ENCODE results near the gene CREG1.

GRCh38 chr1:167518331-167518700 is 35.2 kb downstream of the CREG1 start, which contains the start of gene CD247:
- TF ChIP-seq REST (IDR thresholded peaks at IDR 0.05; ENCODE audit: insufficient replicate concordance, low read depth): no peak
- TF ChIP-seq CTCF (IDR thresholded peaks at IDR 0.05; ENCODE audit: insufficient read depth, low read length): no peak
- TF ChIP-seq POLR2AphosphoS5 (IDR thresholded peaks at IDR 0.05; ENCODE audit: low read depth): no peak
- no peak for TF ChIP-seq GABPA (IDR thresholded peaks at IDR 0.05; ENCODE audit: low read depth)
- no peak for TF ChIP-seq SPI1 (IDR thresholded peaks at IDR 0.05; ENCODE audit: borderline replicate concordance, low read depth)
